ACC112 (cell line): ENCODE measurements around the gene GULP1.
"Not testable (repeated sequence)": the region's sequence is repeated elsewhere in the genome, so short reads cannot be mapped to it uniquely, and the experiment has no call there.

Source experiments
- H2AFZ ChIP-seq: fragments of 200-600 bp; sonication (generic); one replicate; pipeline ENCODE4 v1.6.0; 2017; ENCODE audit warnings: antibody characterized with exemption, low read length; ENCODE audit not compliant: unreplicated experiment
- H3K27ac ChIP-seq: fragments of 200-600 bp; sonication (generic); 2 replicates; pipeline ENCODE4 v1.5.1; 2014; ENCODE audit warnings: low read depth, mild to moderate bottlenecking, antibody characterized with exemption, low read length, moderate library complexity
- H3K27me3 ChIP-seq: fragments of 200-600 bp; sonication (generic); 2 replicates; pipeline ENCODE4 v1.6.1; 2014; ENCODE audit warnings: mild to moderate bottlenecking, antibody characterized with exemption, low read length, moderate library complexity, mixed read lengths; ENCODE audit not compliant: insufficient read depth
- H3K36me3 ChIP-seq: fragments of 200-600 bp; sonication (generic); 2 replicates; pipeline ENCODE4 v1.6.1; 2016; ENCODE audit warnings: mild to moderate bottlenecking, antibody characterized with exemption, low read length, moderate library complexity, mixed read lengths; ENCODE audit not compliant: insufficient read depth
- H3K4me1 ChIP-seq: fragments of 200-600 bp; sonication (generic); one replicate; pipeline ENCODE4 v1.6.1; 2016; ENCODE audit warnings: low read length, mixed read lengths; ENCODE audit not compliant: insufficient read depth, unreplicated experiment, control insufficient read depth
- H3K4me3 ChIP-seq: fragments of 200-600 bp; sonication (generic); 2 replicates; pipeline ENCODE4 v1.5.1; 2014; ENCODE audit warnings: mild to moderate bottlenecking, low read depth, low read length
- H3K79me2 ChIP-seq: fragments of 200-600 bp; sonication (generic); one replicate; pipeline ENCODE4 v1.6.0; 2016; ENCODE audit warnings: low read length; ENCODE audit not compliant: control insufficient read depth, unreplicated experiment, insufficient read depth

Gene GULP1

DNA sequence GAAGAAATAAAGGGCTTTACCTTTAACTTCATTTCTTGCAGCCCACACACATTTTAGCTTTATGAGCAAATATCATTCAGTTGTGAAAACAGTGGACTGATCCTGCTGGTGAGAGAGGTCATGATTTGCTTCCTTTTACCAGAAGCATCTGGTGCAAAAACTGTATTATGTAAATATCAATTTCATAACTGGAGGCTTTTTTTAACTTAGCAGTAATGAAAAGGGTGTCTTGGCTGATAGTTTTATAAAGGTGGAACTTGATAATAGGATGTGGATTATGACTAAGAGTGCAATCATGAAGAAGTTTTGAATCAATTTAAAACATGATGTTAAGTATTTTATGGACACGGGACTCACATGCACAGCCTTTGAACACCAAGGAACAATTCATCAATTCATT is 304.4 kb downstream of the GULP1 start:
- no peak overlapping the region for H3K27ac ChIP-seq
- no peak overlapping the region for H2AFZ ChIP-seq
- no peak overlapping the region for H3K4me3 ChIP-seq
- H3K36me3 ChIP-seq, result no peaks in the 10 kb centered on the region
- no peaks in the 10 kb centered on the region for H3K27me3 ChIP-seq
- no peaks in the 10 kb centered on the region for H3K79me2 ChIP-seq
- peaks cover 5% of the 10 kb centered on the region for H3K4me1 ChIP-seq

DNA sequence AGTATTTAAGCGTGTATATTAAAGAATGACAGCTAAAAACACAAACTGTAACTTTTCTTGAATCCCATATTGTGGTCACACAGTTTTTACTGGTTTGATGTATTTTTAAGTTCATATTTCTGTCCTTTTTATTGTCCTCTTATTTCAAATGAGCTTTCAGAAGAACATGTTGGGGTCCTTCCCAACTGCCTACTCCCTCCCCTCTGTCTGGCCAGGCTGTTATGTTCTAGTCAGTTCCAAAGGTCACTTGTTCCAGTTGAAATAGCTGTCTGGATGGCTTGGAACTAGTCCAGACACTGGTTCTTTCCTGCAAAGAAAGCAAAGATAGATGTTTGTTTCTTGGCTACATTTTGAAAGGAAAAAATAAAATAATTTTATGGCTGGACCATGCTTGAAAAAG is 306.9 kb downstream of the GULP1 start:
- no peak overlapping the region for H3K27ac ChIP-seq
- no peak overlapping the region for H2AFZ ChIP-seq
- H3K36me3 ChIP-seq, result no peaks in the 10 kb centered on the region
- peaks cover 5% of the 10 kb centered on the region for H3K4me1 ChIP-seq
- H3K27me3 ChIP-seq, result no peaks in the 10 kb centered on the region
- H3K4me3 ChIP-seq, result no peak overlapping the region
- no peaks in the 10 kb centered on the region for H3K79me2 ChIP-seq

DNA sequence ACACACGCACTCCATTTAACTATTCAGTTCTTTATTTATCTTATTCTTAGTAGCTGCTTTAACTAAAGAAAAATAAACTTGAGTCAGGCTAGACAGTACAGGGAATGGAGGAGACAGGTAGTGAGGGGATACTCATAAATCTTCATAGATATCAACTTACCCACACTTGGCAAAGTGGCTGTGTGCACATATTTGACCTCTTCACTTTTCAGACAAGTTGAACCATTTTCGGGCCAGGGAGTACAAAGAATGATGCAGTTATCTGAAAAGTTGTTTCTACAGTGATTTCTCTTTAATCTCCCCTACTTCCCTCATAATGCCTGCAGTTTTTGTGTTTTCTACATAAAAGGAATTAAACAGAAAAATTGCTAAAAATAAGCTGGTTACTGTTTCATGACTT is 307.5 kb downstream of the GULP1 start:
- no peak overlapping the region for H3K27ac ChIP-seq
- H3K4me3 ChIP-seq, result no peak overlapping the region
- H3K4me1 ChIP-seq, result peaks cover 5% of the 10 kb centered on the region
- no peaks in the 10 kb centered on the region for H3K79me2 ChIP-seq
- no peak overlapping the region for H2AFZ ChIP-seq
- H3K27me3 ChIP-seq, result no peaks in the 10 kb centered on the region
- no peaks in the 10 kb centered on the region for H3K36me3 ChIP-seq

DNA sequence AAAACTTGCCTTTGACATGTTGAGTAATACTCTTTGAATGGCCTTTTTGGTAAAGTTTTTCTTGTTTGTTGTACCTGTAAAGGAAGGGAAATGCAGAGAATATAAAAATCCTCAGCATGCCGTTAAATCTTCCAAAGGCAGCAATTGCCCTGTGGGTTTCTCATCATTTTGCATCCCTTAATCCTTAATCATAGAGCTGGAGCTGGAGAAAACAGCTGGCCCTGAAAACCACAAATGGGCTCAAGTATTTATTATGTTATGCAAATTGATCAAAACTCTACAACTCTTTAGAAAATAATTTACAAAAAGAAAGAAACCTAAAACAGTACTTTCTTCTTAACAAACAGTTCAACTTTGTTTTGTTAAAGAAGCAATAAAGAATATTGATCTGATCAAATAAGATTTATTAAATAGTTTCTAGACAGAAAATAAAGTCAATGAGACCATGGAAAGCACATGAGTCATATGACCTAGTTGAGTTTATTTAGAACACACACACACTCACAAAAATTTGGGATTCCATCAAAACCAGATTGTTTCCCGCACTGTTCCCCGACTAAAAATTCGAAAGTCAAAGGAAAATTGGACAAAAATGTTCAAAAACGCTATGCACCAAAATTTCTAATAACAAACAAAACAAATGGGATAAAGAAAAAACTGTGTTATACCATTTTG is 309.0 kb downstream of the GULP1 start:
- Histone ChIP-seq H3K36me3 (no peaks in the 10 kb centered on the region), H3K27me3 (no peaks in the 10 kb centered on the region), H3K4me1 (peaks cover 5% of the 10 kb centered on the region), H2AFZ (no peak overlapping the region), H3K79me2 (no peaks in the 10 kb centered on the region), H3K27ac (no peak overlapping the region), H3K4me3 (no peak overlapping the region)

DNA sequence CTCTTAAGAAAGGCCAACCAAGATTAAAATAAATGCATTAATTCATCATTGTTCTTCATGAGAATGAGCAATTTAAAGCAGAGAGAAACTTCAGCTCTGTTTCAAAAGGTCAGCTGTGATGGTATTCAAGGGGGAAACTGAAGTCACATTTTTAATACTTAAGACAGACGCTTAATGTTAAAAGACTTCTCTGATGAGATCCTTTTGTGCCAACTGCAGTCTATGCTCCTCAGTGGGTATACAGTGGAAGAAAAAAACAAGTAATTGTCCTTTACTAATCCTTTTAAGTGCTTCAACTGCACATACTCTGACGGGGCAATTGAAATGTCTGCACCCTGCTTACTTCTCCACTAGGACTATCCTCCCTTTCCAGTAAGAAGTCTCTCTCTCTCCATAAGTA is 309.7 kb downstream of the GULP1 start:
- H3K79me2 ChIP-seq, result no peaks in the 10 kb centered on the region
- H3K4me1 ChIP-seq, result peaks cover 5% of the 10 kb centered on the region
- H3K27ac ChIP-seq, result no peak overlapping the region
- H2AFZ ChIP-seq, result no peak overlapping the region
- no peaks in the 10 kb centered on the region for H3K27me3 ChIP-seq
- H3K36me3 ChIP-seq, result no peaks in the 10 kb centered on the region
- H3K4me3 ChIP-seq, result no peak overlapping the region

DNA sequence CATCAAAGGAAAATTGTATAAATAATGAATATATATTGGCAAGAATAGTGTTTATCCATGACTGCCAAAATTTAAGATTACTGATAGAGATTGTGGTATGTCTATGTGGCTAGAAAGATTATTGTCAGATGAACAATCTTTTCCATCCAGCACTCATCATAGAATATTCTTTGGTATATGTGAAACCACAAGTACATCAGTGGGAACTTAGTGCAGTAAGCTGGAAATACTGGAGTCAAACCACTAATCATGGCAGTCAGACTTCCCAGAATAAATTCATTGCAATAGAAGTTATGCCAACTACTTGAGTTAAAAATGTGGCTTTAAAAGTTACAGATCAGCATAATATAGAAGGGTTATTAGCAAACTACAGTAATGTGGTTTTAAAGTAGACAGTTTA is 310.3 kb downstream of the GULP1 start:
- H3K79me2 ChIP-seq, result no peaks in the 10 kb centered on the region
- H3K4me3 ChIP-seq, result no peak overlapping the region
- no peaks in the 10 kb centered on the region for H3K27me3 ChIP-seq
- H3K36me3 ChIP-seq, result no peaks in the 10 kb centered on the region
- no peak overlapping the region for H3K27ac ChIP-seq
- no peak overlapping the region for H2AFZ ChIP-seq
- peaks cover 5% of the 10 kb centered on the region for H3K4me1 ChIP-seq

DNA sequence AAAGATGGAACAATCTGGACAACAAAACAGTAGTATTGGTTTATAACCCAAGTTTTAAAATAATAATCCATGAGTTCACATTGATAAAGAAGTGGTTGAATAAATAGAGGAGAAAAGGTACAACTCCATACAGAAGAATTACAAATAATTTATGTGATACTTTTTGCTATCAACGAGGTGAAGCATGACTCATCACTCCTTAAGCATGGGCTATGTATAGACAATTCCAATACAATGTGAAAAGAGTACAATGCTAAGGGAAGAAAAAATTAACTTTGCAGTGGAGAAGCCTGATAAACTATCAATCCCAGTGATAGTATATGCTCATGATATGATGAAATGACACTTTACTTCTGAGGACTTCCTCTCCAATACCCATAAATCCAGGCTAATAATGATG is 312.9 kb downstream of the GULP1 start:
- Histone ChIP-seq H3K27me3 (no peaks in the 10 kb centered on the region), H3K4me1 (peaks cover 16% of the 10 kb centered on the region), H3K4me3 (no peak overlapping the region), H3K27ac (no peak overlapping the region), H3K36me3 (no peaks in the 10 kb centered on the region), H3K79me2 (no peaks in the 10 kb centered on the region), H2AFZ (no peak overlapping the region)

DNA sequence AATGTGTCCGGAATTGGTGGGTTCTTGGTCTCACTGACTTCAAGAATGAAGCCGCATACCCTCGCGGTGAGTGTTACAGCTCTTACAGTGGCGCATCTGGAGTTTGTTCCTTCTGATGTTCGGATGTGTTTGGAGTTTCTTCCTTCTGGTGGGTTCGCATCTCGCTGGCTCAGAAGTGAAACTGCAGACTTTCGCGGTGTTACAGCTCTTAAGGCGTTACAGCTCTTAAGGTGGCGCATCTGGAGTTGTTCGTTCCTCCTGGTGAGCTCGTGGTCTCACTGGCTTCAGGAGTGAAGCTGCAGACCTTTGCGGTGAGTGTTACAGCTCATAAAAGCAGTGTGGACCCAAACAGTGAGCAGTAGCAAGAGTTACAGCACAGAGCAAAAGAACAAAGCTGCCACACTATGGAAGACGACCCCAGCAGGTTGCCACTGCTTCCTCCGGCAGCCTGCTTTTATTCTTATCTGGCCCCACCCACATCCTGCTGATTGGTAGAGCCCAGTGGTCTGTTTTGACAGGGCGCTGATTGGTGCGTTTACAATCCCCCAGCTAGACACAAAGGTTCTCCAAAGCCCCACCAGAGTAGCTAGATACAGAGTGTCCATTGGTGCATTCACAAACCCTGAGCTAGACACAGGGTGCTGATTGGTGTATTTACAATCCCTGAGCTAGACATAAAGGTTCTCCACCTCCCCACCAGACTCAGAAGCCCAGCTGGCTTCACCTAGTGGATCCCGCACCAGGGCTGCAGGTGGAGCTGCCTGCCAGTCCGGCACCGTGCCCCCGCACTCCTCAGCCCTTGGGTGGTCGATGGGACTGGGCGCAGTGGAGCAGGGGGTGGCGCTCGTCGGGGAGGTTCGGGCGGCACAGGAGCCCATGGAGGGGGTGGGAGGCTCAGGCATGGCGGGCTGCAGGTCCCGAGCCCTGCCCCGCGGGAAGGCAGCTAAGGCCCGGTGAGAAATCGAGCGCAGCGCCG is 314.2 kb downstream of the GULP1 start:
- not testable (repeated sequence) for H3K79me2 ChIP-seq

DNA sequence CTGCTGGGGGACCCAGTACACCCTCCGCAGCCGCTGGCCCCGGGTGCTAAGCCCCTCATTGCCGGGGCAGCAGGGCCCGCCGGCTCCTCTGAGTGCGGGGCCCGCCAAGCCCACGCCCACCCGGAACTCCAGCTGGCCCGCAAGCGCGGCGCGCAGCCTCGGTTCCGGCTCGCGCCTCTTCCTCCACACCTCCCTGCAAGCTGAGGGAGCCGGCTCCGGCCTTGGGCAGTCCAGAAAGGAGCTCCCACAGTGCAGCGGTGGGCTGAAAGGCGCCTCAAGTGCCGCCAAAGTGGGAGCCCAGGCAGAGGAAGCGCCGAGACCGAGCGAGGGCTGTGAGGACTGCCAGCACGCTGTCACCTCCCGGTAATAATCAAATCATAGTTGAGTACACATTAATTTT is 314.9 kb downstream of the GULP1 start:
- H3K4me3 ChIP-seq, H3K36me3 ChIP-seq, H3K27ac ChIP-seq, H3K79me2 ChIP-seq, H3K27me3 ChIP-seq, H2AFZ ChIP-seq: not testable (repeated sequence)
- H3K4me1 ChIP-seq, result peaks cover 26% of the 10 kb centered on the region

More for the DNA sequence above, 314.2 kb downstream of the GULP1 start:
- not testable (repeated sequence) for H3K27ac ChIP-seq, H3K27me3 ChIP-seq, H3K4me3 ChIP-seq, H2AFZ ChIP-seq, H3K36me3 ChIP-seq
- peaks cover 26% of the 10 kb centered on the region for H3K4me1 ChIP-seq

DNA sequence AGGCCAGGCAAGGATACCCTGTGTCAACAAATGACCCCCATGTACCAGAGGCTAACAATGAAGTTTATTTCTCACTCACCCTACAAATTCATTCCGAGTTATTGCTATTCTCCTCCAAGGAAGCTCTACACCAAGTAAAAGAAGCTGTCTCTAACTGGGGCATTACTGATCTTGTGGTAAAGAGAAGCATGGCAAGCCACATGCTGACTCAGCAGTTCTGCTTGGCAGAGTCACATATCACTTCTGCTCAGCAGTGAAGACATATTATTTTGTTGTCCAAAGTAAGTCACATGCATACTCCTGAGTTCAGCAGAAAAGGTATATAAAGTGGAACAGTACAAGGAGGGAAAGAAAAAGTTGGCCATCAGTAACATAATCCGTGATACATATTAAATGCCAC is 315.8 kb downstream of the GULP1 start:
- Histone ChIP-seq H2AFZ (no peak overlapping the region), H3K27ac (no peak overlapping the region), H3K4me1 (peaks cover 26% of the 10 kb centered on the region), H3K27me3 (no peaks in the 10 kb centered on the region), H3K4me3 (no peak overlapping the region), H3K79me2 (no peaks in the 10 kb centered on the region), H3K36me3 (no peaks in the 10 kb centered on the region)
